Endothelial cell of umbilical vein (primary cell): Measurements from ENCODE around the gene PIEZO2. TPM values are rescaled to one million over a fixed set of nuclear protein-coding genes. Genes with fewer than 3 reads are reported as not detected.

Source experiments
- BruUV-seq: library from RNA; stranded (reverse); fragments of 400-500 nt; replicated peaks from 2 replicates; lab custom pipeline; 2021; lab: Mats Ljungman, UMichigan
- CTCF ChIA-PET: fragments of 300-600, 350-600 bp; sonication (Branson Sonifier 250); formaldehyde crosslinking; loops from one replicate; lab custom pipeline; 2021; ENCODE audit warnings: antibody characterized with exemption, inconsistent platforms; lab: Charles Lee
- POLR2A ChIA-PET: fragments of 300-600, 350-600 bp; sonication (Branson Sonifier 250); formaldehyde crosslinking; loops from one replicate; lab custom pipeline; 2021; ENCODE audit warnings: antibody characterized with exemption, inconsistent platforms; lab: Charles Lee
- DNase-seq: peaks from one replicate; pipeline ENCODE4 v3.0.0-alpha.2; 2011; ENCODE audit warnings: low read depth, low spot score
- FAIRE-seq: peaks from 2 replicates; lab custom pipeline; 2011; peaks lifted over from hg19 to GRCh38; lab: Jason Lieb, UNC
- H2AFZ ChIP-seq: 2 replicates; pipeline ENCODE4 v1.6.0; 2012; ENCODE audit warnings: low read depth, low read length, control low read depth, inconsistent platforms
- H3K27ac ChIP-seq: 2 replicates; pipeline ENCODE4 v1.5.1; 2011; ENCODE audit warnings: low read depth, mild to moderate bottlenecking, control low read depth, low read length, moderate library complexity; ENCODE audit not compliant: insufficient read depth
- H3K27me3 ChIP-seq, 2 experiments: 2 replicates each; pipeline versions ENCODE4 v1.6.0 to v1.6.1; 2011; ENCODE audit warnings: low read length in 2 of 2, mixed read lengths in 1 of 2; ENCODE audit not compliant: control insufficient read depth in 2 of 2, insufficient read depth in 2 of 2
- H3K36me3 ChIP-seq, 2 experiments: 2 replicates in 1 of 2; 3 replicates in 1 of 2; pipeline ENCODE4 v1.5.1; 2011; ENCODE audit warnings: low read length in 2 of 2, mild to moderate bottlenecking in 1 of 2, moderate library complexity in 1 of 2; ENCODE audit not compliant: control insufficient read depth in 2 of 2, insufficient read depth in 2 of 2; ENCODE audit errors: extremely low read depth in 1 of 2
- H3K4me1 ChIP-seq: 3 replicates; pipeline ENCODE4 v1.5.1; 2011; ENCODE audit warnings: mild to moderate bottlenecking, low read length; ENCODE audit not compliant: control insufficient read depth, insufficient read depth; ENCODE audit errors: extremely low read depth
- H3K4me2 ChIP-seq: 2 replicates; pipeline ENCODE4 v1.6.1; 2011; ENCODE audit warnings: low read length, control low read depth, mixed read lengths; ENCODE audit not compliant: insufficient read depth
- H3K4me3 ChIP-seq, 3 experiments: fragments of 200-600 bp in 1 of 3; sonication (generic), shearing (Covaris generic) in 1 of 3; replicated peaks in 1 of 3; 2 replicates each; pipeline ENCODE4 v1.5.1; 2011 to 2016; ENCODE audit warnings: control low read depth in 3 of 3, low read length in 3 of 3, mild to moderate bottlenecking in 2 of 3, inconsistent platforms in 1 of 3, low read depth in 1 of 3, moderate library complexity in 1 of 3; ENCODE audit not compliant: insufficient read depth in 1 of 3
- H3K79me2 ChIP-seq: 2 replicates; pipeline ENCODE4 v1.6.0; 2012; ENCODE audit warnings: low read length, inconsistent platforms; ENCODE audit not compliant: control insufficient read depth, insufficient read depth
- H3K9ac ChIP-seq: replicated peaks from 2 replicates; pipeline ENCODE3; 2011; ENCODE audit warnings: low read length, control low read depth; ENCODE audit not compliant: insufficient read depth; ENCODE audit errors: extremely low read depth
- H3K9me1 ChIP-seq: replicated peaks from 3 replicates; pipeline ENCODE4 v1.6.0; 2011; ENCODE audit warnings: mild to moderate bottlenecking, low read length; ENCODE audit not compliant: control insufficient read depth, insufficient read depth; ENCODE audit errors: extremely low read depth
- H3K9me3 ChIP-seq: replicated peaks from 2 replicates; pipeline ENCODE4 v1.5.1; 2012; ENCODE audit warnings: low read length, inconsistent platforms; ENCODE audit not compliant: control insufficient read depth, insufficient read depth
- H4K20me1 ChIP-seq: replicated peaks from 2 replicates; pipeline ENCODE3; 2011; ENCODE audit warnings: mild to moderate bottlenecking, low read length; ENCODE audit not compliant: control insufficient read depth, insufficient read depth; ENCODE audit errors: extremely low read depth
- CTCF ChIP-seq, 2 donors: IDR thresholded peaks; 1 replicate in 1 of 2; 2 replicates in 1 of 2; pipeline ENCODE4 v1.5.1; 2011; ENCODE audit warnings: low read length in 2 of 2, mild to moderate bottlenecking in 2 of 2, moderate library complexity in 2 of 2, control low read depth in 1 of 2, inconsistent platforms in 1 of 2, low read depth in 1 of 2; ENCODE audit not compliant: insufficient read depth in 1 of 2; ENCODE audit errors: extremely low read depth in 1 of 2
- EZH2 ChIP-seq: IDR thresholded peaks from 2 replicates; pipeline ENCODE4 v1.6.1; 2012; ENCODE audit warnings: borderline replicate concordance, low read depth, mild to moderate bottlenecking, moderate library complexity, low read length, inconsistent platforms; ENCODE audit not compliant: severe bottlenecking
- FOS ChIP-seq: IDR thresholded peaks from 2 replicates; pipeline ENCODE4 v1.6.1; 2011; ENCODE audit warnings: mild to moderate bottlenecking, low read length, moderate library complexity, borderline replicate concordance; ENCODE audit not compliant: insufficient read depth
- GATA2 ChIP-seq: IDR thresholded peaks from 2 replicates; pipeline ENCODE4 v1.7.0; 2011; ENCODE audit warnings: low read depth, mild to moderate bottlenecking, moderate library complexity, mixed read lengths, low read length; ENCODE audit not compliant: insufficient read length, insufficient read depth
- JUN ChIP-seq: IDR thresholded peaks from 2 replicates; pipeline ENCODE4 v1.6.1; 2011; ENCODE audit warnings: borderline replicate concordance, low read depth; ENCODE audit not compliant: insufficient read length, insufficient read depth
- MAX ChIP-seq: IDR thresholded peaks from 2 replicates; pipeline ENCODE4 v1.6.1; 2011; ENCODE audit not compliant: insufficient read depth, insufficient read length
- MYC ChIP-seq: IDR thresholded peaks from one replicate; pipeline ENCODE4 v1.6.1; 2011; ENCODE audit warnings: mild to moderate bottlenecking, low read depth, low read length
- POLR2A ChIP-seq: IDR thresholded peaks from 2 replicates; pipeline ENCODE4 v1.6.1; 2012; ENCODE audit warnings: low read depth, mild to moderate bottlenecking, control low read depth, low read length
- POLR2AphosphoS5 ChIP-seq: IDR thresholded peaks from 2 replicates; pipeline ENCODE4 v1.6.1; 2012; ENCODE audit warnings: low read depth, mild to moderate bottlenecking, control low read depth, low read length, moderate library complexity; ENCODE audit not compliant: insufficient read depth
- dilution Hi-C: fragments of 300-500 bp; cut with MboI; formaldehyde crosslinking; loops from one replicate; pipeline ENCODE4 v1.15.0; 2019; ENCODE audit warnings: low sequenced_read_pairs; ENCODE audit not compliant: extremely low pct_ligation_motif_present
- intact Hi-C: fragments of 100-400 bp; cut with micrococcal nuclease; formaldehyde crosslinking; loops from one replicate; pipeline ENCODE4 v1.10.0; 2022
- polyA plus RNA-seq, 4 experiments: library from polyadenylated mRNA; depleted of rRNA in 3 of 4; stranded (reverse) in 3 of 4; unstranded in 1 of 4; fragments of >200 nt; gene quantifications; 2 replicates each; pipeline versions ENCODE4 v1.2.1 to v1.2.3, GENCODE V29; 2011 to 2012; ENCODE audit warnings: missing spikeins in 1 of 4
- total RNA-seq: library from RNA; stranded (reverse); gene quantifications from 2 replicates; pipeline ENCODE4 v1.2.3, GENCODE V29; 2021

Gene PIEZO2
- total and polyA plus RNA-seq, 2 donors (not counting 3 experiments of a cell fraction or from before 2014, with no cell fraction given): 1.7 to 11.2 TPM

- no peaks in the 10 kb centered on the region for H3K9me3 ChIP-seq
- H3K27ac ChIP-seq: no peak overlapping the region
- H2AFZ ChIP-seq: peak overlapping the region; percentile 65
- dilution Hi-C loops (no loop called here), intact Hi-C loops (loop anchor here (5.0 kb wide), 1 partner anchor 35 kb away; no protein-coding TSS in a partner anchor)
- CTCF ChIA-PET: interaction anchor here (1.9 to 11.5 kb wide), 2 partner anchors 116 to 191 kb away, joined by 15 to 320 read pairs; no protein-coding TSS in a partner anchor
- H3K79me2 ChIP-seq: no peaks in the 10 kb centered on the region
- H3K9me1 ChIP-seq: no peaks in the 10 kb centered on the region
- POLR2A ChIA-PET: no interaction called here
- no peak overlapping the region for H3K4me2 ChIP-seq
- peak; percentile 41 for DNase-seq
- peaks cover 23% of the 10 kb centered on the region for H3K4me1 ChIP-seq
- H3K9ac ChIP-seq: no peak overlapping the region
- no peaks in the 10 kb centered on the region for H3K27me3 ChIP-seq
- FAIRE-seq: no peak
- H3K4me3 ChIP-seq: no peak overlapping the region
- no peak for TF ChIP-seq JUN
- TF ChIP-seq GATA2: peak; percentile 42
- TF ChIP-seq POLR2A: no peak
- BruUV-seq: no TSS peak
- H3K36me3 ChIP-seq: no peaks in the 10 kb centered on the region
- no peaks in the 10 kb centered on the region for H4K20me1 ChIP-seq
Measured at GRCh38 chr18:11042247-11042646, 107.1 kb downstream of the PIEZO2 start.

DNA sequence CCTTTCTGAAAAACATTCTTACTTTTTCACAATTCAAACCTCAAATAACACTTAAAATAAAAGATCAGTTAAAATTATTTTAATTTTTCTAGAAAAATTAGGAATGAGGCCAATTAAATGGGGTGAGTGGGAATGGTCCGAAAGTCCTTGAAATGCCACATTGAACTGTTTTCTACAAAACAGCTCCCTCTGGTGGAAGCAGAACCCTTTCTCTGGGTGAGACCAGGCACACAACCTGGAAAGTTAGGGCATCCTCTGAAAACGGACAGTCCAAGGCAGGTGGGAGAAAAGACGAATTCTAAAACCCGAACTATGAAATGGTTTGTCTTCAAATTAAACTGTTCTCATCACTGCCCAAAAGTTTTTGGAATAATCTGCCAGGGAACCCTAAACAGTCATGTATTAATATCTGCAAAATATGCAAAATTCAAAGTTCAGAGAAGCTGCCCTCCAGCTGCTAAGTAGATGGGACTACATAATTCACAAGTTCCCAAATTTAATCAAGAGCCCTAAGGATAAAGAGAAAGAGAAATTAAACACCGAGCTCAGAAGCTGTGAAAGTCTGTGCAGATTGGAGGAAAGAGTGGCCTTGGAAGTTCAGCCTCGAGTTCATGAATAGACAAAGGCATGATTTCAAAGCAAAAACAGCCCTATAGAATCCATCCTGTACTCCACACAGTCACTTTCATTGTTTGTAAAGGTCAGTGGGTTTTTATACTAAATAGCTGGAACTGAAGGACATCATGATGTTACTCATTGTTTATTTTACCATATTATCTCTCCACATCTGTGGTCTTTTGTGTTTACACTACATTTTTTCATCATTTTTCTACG is 108.3 kb downstream of the PIEZO2 start:
- Histone ChIP-seq H4K20me1 (no peaks in the 10 kb centered on the region), H2AFZ (peak overlapping the region; percentile 7), H3K27ac (no peak overlapping the region), H3K4me1 (peaks cover 23% of the 10 kb centered on the region), H3K4me2 (peak overlapping the region; percentile 3), H3K4me3 (no peak overlapping the region), H3K27me3 (no peaks in the 10 kb centered on the region), H3K9me1 (no peaks in the 10 kb centered on the region), H3K36me3 (no peaks in the 10 kb centered on the region), H3K79me2 (no peaks in the 10 kb centered on the region), H3K9me3 (no peaks in the 10 kb centered on the region), H3K9ac (no peak overlapping the region)
- TF ChIP-seq POLR2AphosphoS5 (no peak), MYC (no peak), MAX (no peak), FOS (peak; percentile 31), CTCF (IDR thresholded peaks at IDR 0.05; ENCODE audit: extremely low read depth in 1 of 2, insufficient read depth in 1 of 2, low read depth in 1 of 2, low read length in 2 of 2) (peak; percentile 71 to 81), JUN (no peak), EZH2 (no peak), GATA2 (peak; percentile 49), POLR2A (no peak)
- no TSS peak for BruUV-seq
- dilution Hi-C loops: no loop called here
- DNase-seq: peak; percentile 64
- POLR2A ChIA-PET: no interaction called here
- peak; percentile 81 for FAIRE-seq
- intact Hi-C loops: loop anchor here (1.0 to 5.0 kb wide), 6 partner anchors 34 to 480 kb away; no protein-coding TSS in a partner anchor
- CTCF ChIA-PET: interaction anchor here (0.7 to 11.5 kb wide), 28 partner anchors 8 to 481 kb away, joined by 3 to 320 read pairs (median 6); no protein-coding TSS in a partner anchor
